Urinary bladder (tissue), 4 donors: ENCODE data around the gene NEIL3. TPM values are rescaled to one million over a fixed set of nuclear protein-coding genes. Genes with fewer than 3 reads are reported as not detected.

Source experiments
- DNase-seq: peaks from one replicate; pipeline ENCODE4 v3.0.0-alpha.2; 2015; ENCODE audit errors: extremely low spot score
- H3K27ac ChIP-seq: one replicate; pipeline ENCODE4 v1.5.1; 2013; ENCODE audit warnings: low read depth, mild to moderate bottlenecking, moderate library complexity
- H3K36me3 ChIP-seq: one replicate; pipeline ENCODE4 v1.6.1; 2013; ENCODE audit warnings: mild to moderate bottlenecking, moderate library complexity; ENCODE audit not compliant: insufficient read depth
- H3K4me1 ChIP-seq: one replicate; pipeline ENCODE4 v1.6.1; 2013; ENCODE audit warnings: mild to moderate bottlenecking, moderate library complexity; ENCODE audit not compliant: insufficient read depth
- H3K4me3 ChIP-seq: one replicate; pipeline ENCODE4 v1.5.1; 2013; ENCODE audit warnings: low read depth, low read length
- WGBS: extraction: QIAGEN DNeasy Blood & Tissue Kit; methylation state at CpG from one replicate; pipeline ENCODE4 v1.1.7; 2013; 5-methylcytosine and 5-hydroxymethylcytosine counted together
- polyA plus RNA-seq: library from polyadenylated mRNA; stranded (reverse); fragments of 200-250 nt; gene quantifications from one replicate; pipeline ENCODE4 v1.2.3, GENCODE V29; 2013
- total RNA-seq: library from RNA; depleted of rRNA; stranded (reverse); fragments of >200 nt; gene quantifications from one replicate; pipeline ENCODE4 v1.2.3, GENCODE V29; 2014
- donor health status: healthy with polysubstance abuse.
- donor health status: healthy.

The NEIL3 gene
- total and polyA plus RNA-seq, 2 donors: 9.6 TPM; not detected in 1

DNA sequence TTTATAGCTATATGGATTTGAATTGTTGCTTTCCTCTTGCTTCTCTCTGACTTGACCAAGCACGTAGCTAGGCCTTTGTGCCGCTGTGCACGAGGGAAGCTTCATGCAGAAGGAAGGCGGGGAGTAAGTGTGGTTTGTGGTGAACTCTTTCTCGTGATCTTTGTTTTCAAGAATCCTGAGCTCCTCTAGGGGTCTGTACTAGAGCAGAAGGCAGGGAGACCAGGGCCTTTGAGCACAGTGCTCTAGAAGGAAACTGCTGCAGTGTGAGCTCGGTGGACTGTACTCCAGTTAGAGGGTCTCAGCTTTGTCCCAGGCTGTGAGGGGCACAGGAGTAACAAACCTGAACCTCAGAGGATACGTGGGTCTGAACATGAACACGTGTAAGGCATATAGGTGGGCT is 83.6 kb downstream of the NEIL3 start:
- H3K4me1 ChIP-seq: no peaks in the 10 kb centered on the region
- H3K4me3 ChIP-seq: no peak overlapping the region
- WGBS: 72% methylated on average over 8 of the region's 8 CpGs
- H3K36me3 ChIP-seq: no peaks in the 10 kb centered on the region
- DNase-seq: no peak
- no peak overlapping the region for H3K27ac ChIP-seq

DNA sequence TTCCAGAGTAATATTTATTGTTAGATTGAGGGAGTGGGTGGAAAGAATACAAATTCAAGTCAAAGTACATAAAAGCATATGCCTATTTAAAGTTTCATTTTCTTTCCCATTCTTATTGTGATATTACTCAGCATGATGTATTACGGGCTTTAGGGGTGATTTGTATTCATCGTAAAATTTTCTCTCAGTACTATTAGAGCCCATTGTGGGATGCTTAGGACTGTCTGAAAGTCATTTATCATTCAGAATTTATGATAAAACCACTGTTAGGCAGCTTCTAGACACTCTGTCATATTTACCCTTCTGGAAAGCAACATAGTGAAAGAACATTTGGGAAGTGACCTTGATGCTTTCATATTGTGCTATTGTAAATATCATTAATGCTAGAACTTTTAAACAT is 86.7 kb downstream of the NEIL3 start:
- no peak for DNase-seq
- H3K4me3 ChIP-seq: no peak overlapping the region
- WGBS: 69% methylated on average over 2 of the region's 2 CpGs
- H3K36me3 ChIP-seq: no peaks in the 10 kb centered on the region
- no peaks in the 10 kb centered on the region for H3K4me1 ChIP-seq
- no peak overlapping the region for H3K27ac ChIP-seq

DNA sequence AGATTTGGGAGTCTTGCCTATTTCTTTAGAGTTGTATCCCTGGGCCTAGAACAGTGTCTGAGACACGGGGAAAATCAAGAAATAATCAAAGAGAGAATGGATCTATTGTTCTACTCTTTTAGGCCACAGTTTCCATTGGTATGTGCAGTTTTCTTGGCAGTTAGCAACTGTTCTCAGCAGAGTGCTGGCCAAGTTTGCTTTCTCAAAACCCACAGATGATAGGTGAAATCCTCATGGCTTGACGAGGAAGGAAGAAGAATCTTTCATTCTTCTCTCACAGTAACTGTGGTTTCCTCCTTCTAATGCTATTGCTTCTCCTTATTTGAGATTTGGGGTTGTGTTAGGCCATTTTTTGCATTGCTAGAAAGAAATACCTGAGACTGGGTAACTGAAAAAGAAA is 90.4 kb downstream of the NEIL3 start:
- 54% methylated on average over 2 of the region's 2 CpGs for WGBS
- Histone ChIP-seq H3K36me3 (no peaks in the 10 kb centered on the region), H3K4me1 (no peaks in the 10 kb centered on the region), H3K4me3 (no peak overlapping the region), H3K27ac (no peak overlapping the region)
- DNase-seq: no peak

- whole genome bisulfite sequencing: 89% methylated on average over 5 of the region's 5 CpGs
- DNase-seq: no peak
- H3K4me3 ChIP-seq: no peak overlapping the region
- no peaks in the 10 kb centered on the region for H3K4me1 ChIP-seq
- H3K27ac ChIP-seq: no peak overlapping the region
- no peaks in the 10 kb centered on the region for H3K36me3 ChIP-seq
These were observed 92.1 kb downstream of the NEIL3 start for GRCh38 chr4:177401658-177402273.

DNA sequence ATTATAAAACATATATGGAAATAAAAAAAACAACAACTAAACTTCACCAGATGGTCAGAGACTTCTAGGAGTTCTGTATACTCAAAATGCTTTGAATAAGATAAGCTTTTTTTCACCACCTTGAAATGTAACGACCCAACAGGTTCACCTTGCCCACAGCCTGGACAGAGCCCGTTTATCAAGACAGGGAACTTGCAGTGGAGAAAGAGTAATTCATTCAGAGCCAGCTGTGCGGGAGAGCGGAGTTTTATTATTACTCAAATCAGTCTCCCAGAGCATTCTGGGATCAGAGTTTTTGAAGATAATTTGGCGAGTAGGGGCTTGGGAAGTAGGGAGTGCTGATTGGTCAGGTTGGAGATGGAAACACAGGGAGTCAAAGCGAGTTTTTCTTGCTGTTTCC is 94.1 kb downstream of the NEIL3 start:
- 72% methylated on average over 6 of the region's 6 CpGs for WGBS
- no peak for DNase-seq
- H3K27ac ChIP-seq: no peak overlapping the region
- no peaks in the 10 kb centered on the region for H3K4me1 ChIP-seq
- H3K36me3 ChIP-seq: peaks cover 1% of the 10 kb centered on the region
- H3K4me3 ChIP-seq: no peak overlapping the region

- no peak overlapping the region for H3K27ac ChIP-seq
- 83% methylated on average over 3 of the region's 3 CpGs for whole genome bisulfite sequencing
- DNase-seq: no peak
- peaks cover 1% of the 10 kb centered on the region for H3K36me3 ChIP-seq
- no peak overlapping the region for H3K4me3 ChIP-seq
- no peaks in the 10 kb centered on the region for H3K4me1 ChIP-seq
These were observed 94.7 kb downstream of the NEIL3 start for GRCh38 chr4:177404342-177404741.

- no peak for DNase-seq
- Histone ChIP-seq H3K36me3 (peaks cover 1% of the 10 kb centered on the region), H3K4me1 (no peaks in the 10 kb centered on the region), H3K27ac (no peak overlapping the region), H3K4me3 (no peak overlapping the region)
- WGBS: 83% methylated on average over 4 of the region's 4 CpGs
These were observed 95.3 kb downstream of the NEIL3 start for GRCh38 chr4:177404986-177405385.

DNA sequence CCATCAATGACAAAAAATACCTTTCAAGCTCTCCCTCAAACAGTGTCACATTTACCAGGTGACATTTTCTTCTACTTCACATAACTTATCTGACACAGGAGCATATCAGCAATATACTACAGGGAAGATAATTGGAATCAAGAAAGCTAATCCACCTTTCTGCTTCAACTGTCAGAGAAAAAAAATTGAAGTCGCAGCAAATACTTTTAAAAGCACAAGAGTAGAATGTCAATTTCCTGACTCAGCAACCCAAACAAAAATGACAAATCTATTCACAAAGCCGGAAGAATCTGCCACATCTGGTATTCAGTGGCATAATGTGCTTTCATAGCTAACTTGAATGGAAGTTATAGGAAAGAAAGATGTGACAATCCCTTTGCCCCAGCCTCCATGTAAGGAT is 95.8 kb downstream of the NEIL3 start:
- Histone ChIP-seq H3K27ac (no peak overlapping the region), H3K36me3 (peaks cover 1% of the 10 kb centered on the region), H3K4me1 (no peaks in the 10 kb centered on the region), H3K4me3 (no peak overlapping the region)
- 55% methylated on average over 2 of the region's 2 CpGs for WGBS
- no peak for DNase-seq

- Histone ChIP-seq H3K36me3 (peaks cover 1% of the 10 kb centered on the region), H3K4me3 (no peak overlapping the region), H3K27ac (no peak overlapping the region), H3K4me1 (no peaks in the 10 kb centered on the region)
- WGBS: 96% methylated on average over 25 of the region's 25 CpGs
- DNase-seq: no peak
These were observed 98.3 kb downstream of the NEIL3 start for GRCh38 chr4:177408023-177408422.

- H3K4me1 ChIP-seq: no peaks in the 10 kb centered on the region
- H3K27ac ChIP-seq: no peak overlapping the region
- no peak overlapping the region for H3K4me3 ChIP-seq
- DNase-seq: no peak
- peaks cover 1% of the 10 kb centered on the region for H3K36me3 ChIP-seq
These were observed 100.9 kb downstream of the NEIL3 start for GRCh38 chr4:177410566-177410965.

GRCh38 chr4:177411996-177412395 is 102.3 kb downstream of the NEIL3 start:
- H3K4me3 ChIP-seq: no peak overlapping the region
- WGBS: 80% methylated on average over 5 of the region's 5 CpGs
- no peaks in the 10 kb centered on the region for H3K4me1 ChIP-seq
- H3K27ac ChIP-seq: no peak overlapping the region
- H3K36me3 ChIP-seq: peaks cover 1% of the 10 kb centered on the region
- DNase-seq: no peak

Other genes starting within 250 kb of the NEIL3 start
- 22.2 TPM for gene AGA, start 132.6 kb downstream of the NEIL3 start, total RNA-seq
- 9.6 TPM for gene AGA, start 132.6 kb downstream of the NEIL3 start, polyA plus RNA-seq